ENCODE data around the gene DESI2. TPM values are rescaled to one million over a fixed set of nuclear protein-coding genes. Genes with fewer than 3 reads are reported as not detected.

Gene DESI2
- total RNA-seq, 1 donor from 2014 or later, result 30.3 TPM

- no peak for DNase-seq (ENCODE audit: low spot score)
Observed at GRCh38 chr1:244751271-244751895, 98.5 kb downstream of the DESI2 start.

DNA sequence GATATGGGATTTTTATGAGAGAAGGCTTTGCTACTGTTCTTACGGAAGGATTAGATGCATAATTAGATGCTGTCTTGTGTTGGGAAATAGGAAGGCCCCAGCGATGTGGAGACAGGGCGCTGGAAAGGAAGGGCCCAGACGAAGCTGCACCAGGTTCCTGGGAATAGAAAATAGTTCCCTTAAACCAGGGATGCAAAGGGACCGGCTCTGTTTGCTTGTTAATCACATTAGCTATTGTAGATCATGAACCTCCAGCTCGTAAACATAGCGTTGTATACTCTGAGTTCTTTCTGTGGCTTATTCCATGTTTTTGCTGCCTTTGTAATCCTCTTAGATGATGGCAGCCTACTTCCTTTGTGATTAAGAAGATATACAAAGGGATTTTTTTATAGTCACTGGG, 102.7 kb downstream of the DESI2 start:
- no peak for DNase-seq (ENCODE audit: low spot score)

- DNase-seq (ENCODE audit: low spot score), result no peak
Observed at GRCh38 chr1:244757091-244757939, 104.4 kb downstream of the DESI2 start.

Other genes with a start within 250 kb of the DESI2 start
- 27.2 TPM for gene ADSS2, start 201.2 kb upstream of the DESI2 start, total RNA-seq
- 0.74 TPM for gene CATSPERE, start 191.9 kb upstream of the DESI2 start, total RNA-seq
- 20.8 TPM for gene COX20, start 182.5 kb downstream of the DESI2 start, total RNA-seq
- 284 TPM for gene HNRNPU, start 211.4 kb downstream of the DESI2 start, total RNA-seq